Transverse colon (tissue), 4 donors: Measurements from ENCODE around the gene PASD1. TPM values are rescaled to one million over a fixed set of nuclear protein-coding genes. Genes with fewer than 3 reads are reported as not detected.

Experiments
- DNase-seq: peaks from one replicate; pipeline ENCODE4 v3.0.0-alpha.2; 2019
- H3K27ac ChIP-seq, 4 donors: fragments of 200-600 bp; sonication (generic); 2 replicates each; pipeline ENCODE4 v1.5.1; 2016 to 2018; ENCODE audit warnings: inconsistent platforms in 4 of 4
- H3K27me3 ChIP-seq: fragments of 200-600 bp; sonication (generic); 2 replicates; pipeline ENCODE4 v1.5.1; 2017; ENCODE audit warnings: inconsistent platforms
- H3K36me3 ChIP-seq, 4 donors: fragments of 200-600 bp; sonication (generic); 2 replicates each; pipeline ENCODE4 v1.5.1; 2017 to 2019; ENCODE audit warnings: inconsistent platforms in 4 of 4
- H3K4me1 ChIP-seq, 4 donors: fragments of 200-600 bp; sonication (generic); 2 replicates each; pipeline ENCODE4 v1.5.1; 2017 to 2020; ENCODE audit warnings: inconsistent platforms in 4 of 4
- H3K4me3 ChIP-seq, 4 donors: fragments of 200-600 bp; sonication (generic); 1 replicate in 1 of 4; 2 replicates in 3 of 4; pipeline versions ENCODE4 v1.5.1 to v1.6.1; 2017 to 2019; ENCODE audit warnings: inconsistent platforms in 4 of 4
- H3K9me3 ChIP-seq, 2 donors: fragments of 200-600 bp; sonication (generic); 2 replicates each; pipeline ENCODE4 v1.5.1; 2017 to 2019; ENCODE audit warnings: inconsistent platforms in 2 of 2
- EP300 ChIP-seq: sonication (generic); formaldehyde crosslinking; IDR thresholded peaks from one replicate; pipeline ENCODE4 v1.6.1; 2017; ENCODE audit warnings: antibody characterized with exemption, low read depth
- POLR2A ChIP-seq: fragments of 450-650 bp; IDR thresholded peaks from one replicate; pipeline ENCODE4 v1.6.1; 2016; ENCODE audit warnings: antibody characterized with exemption, mild to moderate bottlenecking, moderate library complexity
- POLR2AphosphoS5 ChIP-seq, 3 donors: sonication (generic); formaldehyde crosslinking; IDR thresholded peaks; one replicate each; pipeline ENCODE4 v1.6.1; 2016; ENCODE audit warnings: antibody characterized with exemption in 3 of 3
- WGBS, 2 donors: methylation state at CpG; one replicate each; pipeline ENCODE4 v1.1.5; 2018; ENCODE audit warnings: low coverage in 1 of 2; 5-methylcytosine and 5-hydroxymethylcytosine counted together
- in situ Hi-C, 4 donors: fragments of 200-750 bp; cut with MboI; loops; one replicate each; pipeline versions ENCODE4 v1.15.0 to v1.15.1; 2017; ENCODE audit warnings: low sequenced_read_pairs in 3 of 4, low pct_ligation_motif_present in 1 of 4, low pct_unique_long_range_greater_than_20kb in 1 of 4
- intact Hi-C: fragments of 100-400 bp; cut with DNase I; formaldehyde crosslinking; loops from one replicate; pipeline ENCODE4 v1.15.1; 2023; ENCODE audit warnings: low total_unique reads
- total RNA-seq, 4 donors: library from RNA; depleted of rRNA; stranded (reverse); fragments of >200 nt; gene quantifications; one replicate each; pipeline ENCODE4 v1.1.0, GENCODE V29; 2016
- TF ChIP-seq, protein P1 (sequence below), 5 experiments: fragments of 200-600 bp in 3 of 5; fragments of 450-650 bp in 2 of 5; sonication (generic) in 3 of 5; IDR thresholded peaks; 1 replicate in 2 of 5; 2 replicates in 3 of 5; pipeline ENCODE4 v1.5.1; 2016 to 2017; ENCODE audit warnings: antibody characterized with exemption in 5 of 5, inconsistent platforms in 3 of 5, mild to moderate bottlenecking in 2 of 5, moderate library complexity in 1 of 5

The PASD1 gene
- total RNA-seq, 4 donors from 2014 or later, result not detected

DNA sequence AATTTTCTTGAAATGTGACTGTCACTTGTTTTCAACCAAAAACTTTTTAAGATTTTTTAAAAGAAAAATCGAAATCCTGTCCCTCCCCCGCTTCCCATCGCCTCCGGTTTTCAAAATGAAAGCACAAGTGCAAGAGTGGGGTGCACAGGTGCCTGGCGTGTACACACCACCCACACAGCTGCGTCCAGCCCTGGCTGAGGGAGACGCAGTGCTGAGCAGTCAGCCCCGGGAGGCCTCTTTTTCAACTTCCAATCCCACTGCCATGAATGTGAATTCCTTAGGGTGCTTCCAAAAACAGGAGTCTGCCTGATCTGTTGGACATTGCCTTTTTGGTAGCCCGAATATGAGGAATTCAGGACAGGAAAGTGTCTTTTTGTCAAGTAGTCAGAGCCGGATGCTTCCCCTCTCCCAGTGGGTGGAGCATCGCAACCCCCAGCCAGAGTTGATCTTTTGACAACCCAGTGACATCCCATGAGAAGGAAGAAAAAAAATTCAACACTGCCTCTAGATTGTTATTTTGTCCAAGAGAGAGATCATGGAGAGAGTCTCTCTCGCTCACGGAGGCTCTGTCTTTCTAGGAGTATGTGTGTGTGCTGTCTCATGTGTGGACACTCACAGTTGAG is 140.7 kb downstream of the PASD1 start:
- TF ChIP-seq, protein P1, sequence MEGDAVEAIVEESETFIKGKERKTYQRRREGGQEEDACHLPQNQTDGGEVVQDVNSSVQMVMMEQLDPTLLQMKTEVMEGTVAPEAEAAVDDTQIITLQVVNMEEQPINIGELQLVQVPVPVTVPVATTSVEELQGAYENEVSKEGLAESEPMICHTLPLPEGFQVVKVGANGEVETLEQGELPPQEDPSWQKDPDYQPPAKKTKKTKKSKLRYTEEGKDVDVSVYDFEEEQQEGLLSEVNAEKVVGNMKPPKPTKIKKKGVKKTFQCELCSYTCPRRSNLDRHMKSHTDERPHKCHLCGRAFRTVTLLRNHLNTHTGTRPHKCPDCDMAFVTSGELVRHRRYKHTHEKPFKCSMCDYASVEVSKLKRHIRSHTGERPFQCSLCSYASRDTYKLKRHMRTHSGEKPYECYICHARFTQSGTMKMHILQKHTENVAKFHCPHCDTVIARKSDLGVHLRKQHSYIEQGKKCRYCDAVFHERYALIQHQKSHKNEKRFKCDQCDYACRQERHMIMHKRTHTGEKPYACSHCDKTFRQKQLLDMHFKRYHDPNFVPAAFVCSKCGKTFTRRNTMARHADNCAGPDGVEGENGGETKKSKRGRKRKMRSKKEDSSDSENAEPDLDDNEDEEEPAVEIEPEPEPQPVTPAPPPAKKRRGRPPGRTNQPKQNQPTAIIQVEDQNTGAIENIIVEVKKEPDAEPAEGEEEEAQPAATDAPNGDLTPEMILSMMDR (IDR thresholded peaks at IDR 0.05), result no peak
- TF ChIP-seq EP300, result no peak
- TF ChIP-seq POLR2A, result no peak
- no peak for TF ChIP-seq POLR2AphosphoS5 (IDR thresholded peaks at IDR 0.05)
- intact Hi-C loops, result no loop called here
- WGBS, 2 donors, result 68% methylated on average over 13 of the region's 13 CpGs; no CpG with 5 or more reads in 1 of the 2 donors
- H3K4me3 ChIP-seq, result no peak overlapping the region
- H3K27me3 ChIP-seq, result no peaks in the 10 kb centered on the region
- in situ Hi-C loops, result no loop called here
- no peak overlapping the region for H3K27ac ChIP-seq
- H3K4me1 ChIP-seq, result no peaks in the 10 kb centered on the region
- H3K36me3 ChIP-seq, result no peaks in the 10 kb centered on the region
- DNase-seq, result no peak
- H3K9me3 ChIP-seq, result no peaks in the 10 kb centered on the region

DNA sequence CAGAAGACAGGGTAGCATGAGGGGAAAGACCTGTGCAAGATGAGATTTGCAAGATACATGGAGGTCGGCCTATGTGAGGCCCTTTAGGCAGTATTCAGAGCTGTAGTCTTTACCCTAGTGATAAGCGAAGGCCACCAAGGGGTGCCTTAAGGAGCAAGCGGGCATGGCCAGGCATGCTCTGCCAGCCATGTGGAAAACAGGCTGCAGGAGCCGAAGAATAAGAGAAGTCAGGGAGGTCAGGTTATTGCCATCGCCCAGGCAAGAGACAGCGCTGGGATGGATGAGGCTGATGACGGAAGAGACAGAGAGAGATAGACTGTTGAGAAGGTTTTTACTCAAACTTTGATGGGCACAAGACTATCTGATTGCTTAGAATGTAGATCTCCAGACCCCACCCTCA is 145.3 kb downstream of the PASD1 start:
- no peak overlapping the region for H3K4me3 ChIP-seq
- H3K27me3 ChIP-seq, result no peaks in the 10 kb centered on the region
- 81% methylated on average over 7 of the region's 7 CpGs; no CpG with 5 or more reads in 1 of the 2 donors for WGBS, 2 donors
- TF ChIP-seq, protein P1 (IDR thresholded peaks at IDR 0.05), result no peak
- TF ChIP-seq POLR2AphosphoS5 (IDR thresholded peaks at IDR 0.05), result no peak
- no peak for TF ChIP-seq EP300
- TF ChIP-seq POLR2A, result no peak
- no peaks in the 10 kb centered on the region for H3K9me3 ChIP-seq
- H3K4me1 ChIP-seq, result no peaks in the 10 kb centered on the region
- in situ Hi-C loops, result no loop called here
- H3K36me3 ChIP-seq, result no peaks in the 10 kb centered on the region
- DNase-seq, result no peak
- H3K27ac ChIP-seq, result no peak overlapping the region
- intact Hi-C loops, result no loop called here

DNA sequence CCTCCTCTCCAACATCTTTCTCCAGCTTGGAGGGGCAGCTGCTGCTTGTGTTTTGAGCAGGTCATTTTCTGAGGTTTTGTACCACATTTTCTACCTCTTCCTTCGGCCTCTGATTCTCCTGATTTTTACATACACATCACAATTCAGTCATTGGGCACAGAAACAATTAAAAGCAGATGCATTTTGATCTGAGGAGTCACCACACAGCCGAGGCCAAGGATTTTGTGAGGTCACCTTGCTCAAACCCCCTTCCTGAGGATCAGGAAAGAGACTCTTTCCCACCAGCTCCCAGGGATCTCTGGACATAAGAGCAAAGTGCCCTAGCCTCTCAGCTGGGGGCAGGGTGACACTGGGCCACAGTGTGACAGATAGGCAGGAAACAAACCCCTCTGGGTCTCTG is 147.0 kb downstream of the PASD1 start:
- TF ChIP-seq POLR2AphosphoS5 (IDR thresholded peaks at IDR 0.05), result no peak
- no peak for TF ChIP-seq EP300
- Histone ChIP-seq H3K27ac (no peak overlapping the region), H3K27me3 (no peaks in the 10 kb centered on the region), H3K4me1 (no peaks in the 10 kb centered on the region), H3K36me3 (no peaks in the 10 kb centered on the region), H3K9me3 (no peaks in the 10 kb centered on the region), H3K4me3 (no peak overlapping the region)
- DNase-seq, result no peak
- WGBS, 2 donors, result 44% methylated on average over 2 of the region's 2 CpGs; no CpG with 5 or more reads in 1 of the 2 donors
- in situ Hi-C loops, result no loop called here
- intact Hi-C loops, result no loop called here

DNA sequence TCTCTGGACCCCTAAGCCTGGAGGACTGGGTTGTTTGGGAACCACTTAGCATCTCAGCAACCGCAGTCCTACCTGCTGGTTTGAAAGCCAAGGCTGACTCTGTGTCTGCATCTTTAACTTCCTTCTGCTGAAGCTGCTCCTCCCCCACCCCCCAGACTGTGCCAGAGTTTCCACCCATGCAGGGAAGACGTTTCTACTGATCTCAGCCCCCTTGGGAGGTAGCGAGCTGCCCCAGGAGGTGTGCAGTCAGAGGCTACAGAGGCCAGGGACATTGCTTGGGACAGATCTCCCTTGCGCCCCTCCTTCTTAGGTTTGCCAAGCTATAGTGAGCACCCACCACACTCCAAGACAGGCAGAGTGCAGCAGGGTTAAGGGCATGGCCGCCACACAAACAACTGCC is 147.7 kb downstream of the PASD1 start:
- no peak for DNase-seq
- H3K9me3 ChIP-seq, result no peaks in the 10 kb centered on the region
- no peaks in the 10 kb centered on the region for H3K27me3 ChIP-seq
- intact Hi-C loops, result no loop called here
- no peak overlapping the region for H3K4me3 ChIP-seq
- WGBS, 2 donors, result 71% methylated on average over 5 of the region's 5 CpGs; no CpG with 5 or more reads in 1 of the 2 donors
- in situ Hi-C loops, result no loop called here
- no peaks in the 10 kb centered on the region for H3K4me1 ChIP-seq
- no peak overlapping the region for H3K27ac ChIP-seq
- TF ChIP-seq POLR2A, result no peak
- no peak for TF ChIP-seq EP300
- TF ChIP-seq, protein P1 (IDR thresholded peaks at IDR 0.05), result no peak
- no peak for TF ChIP-seq POLR2AphosphoS5 (IDR thresholded peaks at IDR 0.05)
- no peaks in the 10 kb centered on the region for H3K36me3 ChIP-seq

DNA sequence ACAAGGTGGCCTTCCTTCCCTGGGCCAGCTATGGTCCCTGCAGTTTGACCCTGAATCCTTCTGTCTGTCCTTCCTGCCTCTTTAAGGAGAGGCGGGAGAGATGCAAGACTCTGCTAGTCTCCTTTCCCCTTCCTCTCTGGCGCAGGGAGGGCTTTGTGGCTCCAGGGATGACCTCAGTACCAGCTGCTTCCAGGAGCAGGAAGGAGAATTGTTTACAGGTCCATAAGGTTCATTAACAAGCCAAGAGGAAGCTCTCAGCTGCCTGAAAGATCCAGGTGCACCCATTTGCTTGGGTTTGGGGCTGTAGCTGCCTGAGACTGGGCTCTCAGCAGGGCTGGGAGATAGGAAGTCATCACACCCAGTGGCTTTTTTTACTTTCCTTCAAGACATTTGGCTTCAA is 148.3 kb downstream of the PASD1 start:
- no peak overlapping the region for H3K27ac ChIP-seq
- TF ChIP-seq POLR2A, result no peak
- no peak for TF ChIP-seq EP300
- TF ChIP-seq, protein P1 (IDR thresholded peaks at IDR 0.05), result no peak
- 19% methylated on average over 2 of the region's 2 CpGs; no CpG with 5 or more reads in 1 of the 2 donors for WGBS, 2 donors

More for the DNA sequence above, 148.3 kb downstream of the PASD1 start:
- DNase-seq, result no peak
- in situ Hi-C loops (no loop called here), intact Hi-C loops (no loop called here)
- H3K4me3 ChIP-seq, result no peak overlapping the region
- no peaks in the 10 kb centered on the region for H3K36me3 ChIP-seq
- no peaks in the 10 kb centered on the region for H3K9me3 ChIP-seq
- no peaks in the 10 kb centered on the region for H3K27me3 ChIP-seq
- no peaks in the 10 kb centered on the region for H3K4me1 ChIP-seq
